ENCODE data around the gene ANKS1B. TPM values are rescaled to one million over a fixed set of nuclear protein-coding genes. Genes with fewer than 3 reads are reported as not detected.

The ANKS1B gene
- total and polyA plus RNA-seq, 2 of the 4 experiments (the other 2 are of a cell fraction) = 0.17 to 0.18 TPM

GRCh38 chr12:98743362-98743953, 1241.3 kb downstream of the ANKS1B start:
- no peak overlapping the region for H2BK5ac ChIP-seq (ENCODE audit: low read depth, low read length, poor library complexity, severe bottlenecking)
- intact Hi-C loops (cut with micrococcal nuclease) = no loop called here
- no peaks in the 10 kb centered on the region for H3K79me1 ChIP-seq (ENCODE audit: low read depth in 1 of 2, low read length in 2 of 2)
- H4K20me1 ChIP-seq (ENCODE audit: insufficient read depth, low read length) = no peaks in the 10 kb centered on the region
- H2BK20ac ChIP-seq (ENCODE audit: low read depth, low read length) = no peak overlapping the region
- H4K8ac ChIP-seq (ENCODE audit: low read depth in 2 of 2, low read length in 2 of 2) = no peak overlapping the region
- no peak overlapping the region for H2BK120ac ChIP-seq (ENCODE audit: low read depth, low read length)
- H3K9me3 ChIP-seq (ENCODE audit: control insufficient read depth, insufficient read depth, low read length) = no peaks in the 10 kb centered on the region
- no peak overlapping the region for H3K4me3 ChIP-seq (ENCODE audit: insufficient read depth, low read depth, low read length)
- H2AK5ac ChIP-seq (ENCODE audit: low read depth, low read length) = no peak overlapping the region
- CTCF ChIA-PET = interaction anchor here (0.6 to 0.8 kb wide), 2 partner anchors 22 to 59 kb away, joined by 3 to 4 read pairs; no protein-coding TSS in a partner anchor
- POLR2A ChIA-PET (ENCODE audit: unreplicated experiment) = no interaction called here
- no peak overlapping the region for H4K91ac ChIP-seq (ENCODE audit: insufficient read depth, low read depth, low read length)
- no peak overlapping the region for H3K14ac ChIP-seq (replicated peaks; ENCODE audit: low read depth, low read length)
- no TSS peak for BruUV-seq (replicated peaks)
- no peaks in the 10 kb centered on the region for H3K36me3 ChIP-seq (ENCODE audit: control insufficient read depth, insufficient read depth, low read length)
- no peak overlapping the region for H2AK9ac ChIP-seq (replicated peaks; ENCODE audit: low read depth, low read length, poor library complexity)
- no peaks in the 10 kb centered on the region; the same call in 1 of the 2 replicates for H3K9me1 ChIP-seq (ENCODE audit: insufficient read depth, low read length)
- dilution Hi-C loops (cut with HindIII; ENCODE audit: low sequenced_read_pairs, unreplicated experiment) = no loop called here
- WGBS, 2 experiments (ENCODE audit: extremely low coverage in 2 of 2, insufficient read length in 1 of 2) = no CpG with 5 or more reads among the region's 4 CpGs
- ATAC-seq (ENCODE audit: low read depth) (peak; percentile 59), DNase-seq (peak; percentile 22)
- H3K4me1 ChIP-seq (ENCODE audit: control insufficient read depth, insufficient read depth, low read length) = no peaks in the 10 kb centered on the region
- no peak overlapping the region for H3K23ac ChIP-seq (ENCODE audit: low read depth, low read length)
- H4K5ac ChIP-seq (ENCODE audit: low read depth, low read length) = no peak overlapping the region
- peak; percentile 54 for TF ChIP-seq CTCF (conservative IDR thresholded peaks at IDR 0.05; ENCODE audit: low read depth, low read length)
- TF ChIP-seq RAD21 (IDR thresholded peaks at IDR 0.05; ENCODE audit: low read length) = peak; percentile 13; the same call in 1 of the 2 replicates
- no peak for TF ChIP-seq MAFK (IDR thresholded peaks at IDR 0.05; ENCODE audit: low read depth, low read length)
- TF ChIP-seq SMC3 (IDR thresholded peaks at IDR 0.05; ENCODE audit: low read depth, low read length) = peak; percentile 32
- no peak overlapping the region for H3K4me2 ChIP-seq (ENCODE audit: low read depth, low read length)
- H3K18ac ChIP-seq (ENCODE audit: low read depth, low read length) = no peak overlapping the region
- H3K9ac ChIP-seq (ENCODE audit: low read depth, low read length) = no peak overlapping the region
- no peak overlapping the region for H2BK15ac ChIP-seq (ENCODE audit: low read depth, low read length)
- no peak overlapping the region for H2AFZ ChIP-seq (replicated peaks; ENCODE audit: low read length, poor library complexity)
- in situ Hi-C loops (cut with MboI; ENCODE audit: low sequenced_read_pairs) = no loop called here
- no peak overlapping the region for H3K27ac ChIP-seq (ENCODE audit: insufficient read depth, low read length)
- H3K27me3 ChIP-seq (ENCODE audit: control insufficient read depth, insufficient read depth, low read length) = peaks cover 8% of the 10 kb centered on the region
- no peak overlapping the region for H3K4ac ChIP-seq (ENCODE audit: low read depth, low read length)
- no peak overlapping the region for H3K56ac ChIP-seq (ENCODE audit: extremely low read depth, insufficient read depth, low read length)

All from IMR-90 (cell line).